GM12878 (cell line): Measurements from ENCODE around the gene EVC. TPM values are rescaled to one million over a fixed set of nuclear protein-coding genes. Genes with fewer than 3 reads are reported as not detected.

Source experiments
- ATAC-seq: fragments of 200-7000 bp; cut with Tn5 transposase; 3 replicates; pipeline ENCODE4 v1.9.1; 2020; ENCODE audit warnings: mild to moderate bottlenecking, moderate library complexity
- BruUV-seq: library from RNA; stranded (reverse); fragments of 400-500 nt; replicated peaks from 2 replicates; lab custom pipeline; 2021; lab: Mats Ljungman, UMichigan
- CTCF ChIA-PET: fragments of 300-600 bp; sonication (Branson Sonifier 250); formaldehyde crosslinking; extraction: SDS; loops from one replicate; lab custom pipeline; 2021; ENCODE audit warnings: inconsistent platforms; lab: Yijun Ruan, JAX
- POLR2A ChIA-PET: fragments of 350-600 bp; formaldehyde crosslinking; extraction: SDS; loops from one replicate; lab custom pipeline; 2021; ENCODE audit warnings: inconsistent platforms; lab: Charles Lee
- RAD21 ChIA-PET: fragments of 300-600 bp; sonication (Branson Sonifier 250); formaldehyde crosslinking; loops from one replicate; lab custom pipeline; 2023; ENCODE audit warnings: antibody characterized with exemption; ENCODE audit not compliant: unreplicated experiment; lab: Charles Lee
- SMC1A ChIA-PET: fragments of 300-600 bp; sonication (Branson Sonifier 250); formaldehyde crosslinking; loops from one replicate; lab custom pipeline; 2023; ENCODE audit not compliant: unreplicated experiment, uncharacterized antibody; lab: Charles Lee
- DNase-seq: peaks from one replicate; pipeline ENCODE4 v3.0.0-alpha.2; 2011; ENCODE audit warnings: low read depth, low spot score
- FAIRE-seq: peaks from 3 replicates; lab custom pipeline; 2011; peaks lifted over from hg19 to GRCh38; lab: Jason Lieb, UNC
- H2AFZ ChIP-seq: 2 replicates; pipeline ENCODE4 v1.6.0; 2011; ENCODE audit warnings: low read depth, low read length, control low read depth; ENCODE audit not compliant: control insufficient read depth
- H3K27ac ChIP-seq: 2 replicates; pipeline ENCODE4 v1.5.1; 2011; ENCODE audit warnings: control low read depth; ENCODE audit not compliant: control insufficient read depth, insufficient read depth
- H3K27me3 ChIP-seq, 2 experiments: replicated peaks in 1 of 2; 2 replicates each; pipeline versions ENCODE4 v1.6.0 to v1.6.1; 2011; ENCODE audit warnings: low read length in 1 of 2; ENCODE audit not compliant: control insufficient read depth in 2 of 2, insufficient read depth in 2 of 2
- H3K36me3 ChIP-seq, 2 experiments: 2 replicates each; pipeline ENCODE4 v1.5.1; 2011; ENCODE audit warnings: low read length in 1 of 2; ENCODE audit not compliant: control insufficient read depth in 2 of 2, insufficient read depth in 2 of 2
- H3K4me1 ChIP-seq: 2 replicates; pipeline ENCODE4 v1.6.1; 2011; ENCODE audit warnings: mild to moderate bottlenecking, low read length, moderate library complexity, mixed read lengths; ENCODE audit not compliant: control insufficient read depth, insufficient read depth
- H3K4me2 ChIP-seq: 2 replicates; pipeline ENCODE4 v1.6.0; 2011; ENCODE audit warnings: control low read depth; ENCODE audit not compliant: control insufficient read depth, insufficient read depth
- H3K4me3 ChIP-seq: fragments of 200-600 bp; sonication (generic); 2 replicates; pipeline ENCODE4 v1.5.1; 2016
- H3K79me2 ChIP-seq: 2 replicates; pipeline ENCODE4 v1.6.0; 2011; ENCODE audit warnings: low read length; ENCODE audit not compliant: control insufficient read depth, insufficient read depth
- H3K9ac ChIP-seq: 2 replicates; pipeline ENCODE4 v1.8.0; 2011; ENCODE audit warnings: low read length, control low read depth, mixed read lengths; ENCODE audit not compliant: control insufficient read depth, insufficient read depth
- H3K9me3 ChIP-seq: replicated peaks from 3 replicates; pipeline ENCODE4 v1.5.1; 2011; ENCODE audit warnings: mild to moderate bottlenecking, low read length; ENCODE audit not compliant: control insufficient read depth, insufficient read depth
- H4K20me1 ChIP-seq: 2 replicates; pipeline ENCODE4 v1.6.0; 2011; ENCODE audit not compliant: control insufficient read depth, insufficient read depth
- BHLHE40 ChIP-seq, 2 experiments: fragments of 450-650 bp in 1 of 2; IDR thresholded peaks; 2 replicates each; pipeline ENCODE4 v1.6.1; 2011 to 2017; ENCODE audit warnings: low read depth in 2 of 2, borderline replicate concordance in 1 of 2, improper control_type of control experiment in 1 of 2, low read length in 1 of 2, mild to moderate bottlenecking in 1 of 2
- CEBPB ChIP-seq, 2 experiments: fragments of 150-350 bp in 1 of 2; IDR thresholded peaks; 2 replicates each; pipeline ENCODE4 v1.6.1; 2012 to 2014; ENCODE audit warnings: low read depth in 2 of 2, low read length in 2 of 2, borderline replicate concordance in 1 of 2, inconsistent platforms in 1 of 2
- CREB1 ChIP-seq: IDR thresholded peaks from 2 replicates; pipeline ENCODE4 v1.6.1; 2012; ENCODE audit warnings: low read depth, mild to moderate bottlenecking, inconsistent platforms
- ETV6 ChIP-seq, 2 experiments: fragments of 450-650 bp in 1 of 2; IDR thresholded peaks in 1 of 2; conservative IDR thresholded peaks in 1 of 2; 2 replicates each; pipeline ENCODE4 v1.6.1; 2014; ENCODE audit warnings: antibody characterized with exemption in 1 of 2, borderline replicate concordance in 1 of 2, low read depth in 1 of 2, mild to moderate bottlenecking in 1 of 2, moderate library complexity in 1 of 2
- HDGF ChIP-seq: fragments of 450-650 bp; IDR thresholded peaks from 2 replicates; pipeline ENCODE4 v1.6.1; 2016; ENCODE audit warnings: antibody characterized with exemption
- JUND ChIP-seq: IDR thresholded peaks from 2 replicates; pipeline ENCODE4 v1.6.1; 2012; ENCODE audit warnings: low read depth, mild to moderate bottlenecking, low read length, improper control_type of control experiment, moderate library complexity
- MTA3 ChIP-seq: IDR thresholded peaks from 2 replicates; pipeline ENCODE4 v1.6.1; 2012; ENCODE audit warnings: low read length, inconsistent platforms, borderline replicate concordance
- NBN ChIP-seq: fragments of 450-650 bp; IDR thresholded peaks from 2 replicates; pipeline ENCODE4 v1.6.1; 2016
- NFIC ChIP-seq: IDR thresholded peaks from 2 replicates; pipeline ENCODE4 v1.6.1; 2012; ENCODE audit warnings: low read depth, mild to moderate bottlenecking, inconsistent platforms, low read length, moderate library complexity
- NR2F1 ChIP-seq: fragments of 450-650 bp; conservative IDR thresholded peaks from 2 replicates; pipeline ENCODE4 v1.6.1; 2017; ENCODE audit warnings: mild to moderate bottlenecking
- SP1 ChIP-seq: IDR thresholded peaks from one replicate; pipeline ENCODE4 v1.6.1; 2011; ENCODE audit warnings: low read depth, low read length
- STAT1 ChIP-seq: fragments of 450-650 bp; conservative IDR thresholded peaks from 2 replicates; pipeline ENCODE4 v1.6.1; 2014; ENCODE audit warnings: antibody characterized with exemption, mild to moderate bottlenecking
- WGBS: methylation state at CpG from one replicate; pipeline ENCODE4 v1.1.6; 2016; ENCODE audit warnings: low lambda C conversion rate; ENCODE audit not compliant: insufficient replicate concordance, insufficient coverage; ENCODE audit errors: missing lambda C conversion rate; 5-methylcytosine and 5-hydroxymethylcytosine counted together
- in situ Hi-C: fragments of 300-500 bp; cut with MboI; formaldehyde crosslinking; loops from 9 replicates; pipeline ENCODE4 v1.14.3; 2018; ENCODE audit warnings: mixed read lengths
- intact Hi-C: fragments of 100-400 bp; cut with micrococcal nuclease; formaldehyde crosslinking; loops from one replicate; pipeline ENCODE4 v1.14.2; 2022; ENCODE audit not compliant: unreplicated experiment
- polyA plus RNA-seq, 11 experiments: library from polyadenylated mRNA; depleted of rRNA in 4 of 11; unstranded in 6 of 11; stranded (reverse) in 5 of 11; fragments of >200 nt; fragmentation: Nextera tagmentation in 4 of 11; fragmentation: Illumina TruSeq in 1 of 11; extraction: Ambion mirVana in 4 of 11; extraction: Trizol in 1 of 11; gene quantifications; 1 replicate in 1 of 11; 2 replicates in 10 of 11; pipeline versions ENCODE4 v1.2.1 to v1.2.3, GENCODE V29; 2011 to 2016; ENCODE audit warnings: inconsistent platforms in 2 of 11, missing spikeins in 2 of 11, low read depth in 1 of 11
- total RNA-seq, 4 experiments: library from RNA; depleted of rRNA in 3 of 4; stranded (reverse); fragments of >200 nt in 3 of 4; fragmentation: Illumina TruSeq in 1 of 4; extraction: Trizol in 1 of 4; gene quantifications; 2 replicates each; pipeline versions ENCODE4 v1.2.1 to v1.2.3, GENCODE V29; 2013 to 2021
- TF ChIP-seq, protein P1 (sequence below): IDR thresholded peaks from 2 replicates; pipeline ENCODE4 v1.6.1; 2011; ENCODE audit warnings: mild to moderate bottlenecking, low read depth, low read length, moderate library complexity; ENCODE audit not compliant: insufficient replicate concordance
- TF ChIP-seq, protein P2 (sequence below): IDR thresholded peaks from 2 replicates; pipeline ENCODE4 v1.6.1; 2012; ENCODE audit warnings: improper control_type of control experiment, low read depth, low read length; ENCODE audit not compliant: insufficient replicate concordance
- TF ChIP-seq, protein P3 (sequence below): fragments of 450-650 bp; formaldehyde crosslinking; IDR thresholded peaks from 2 replicates; pipeline ENCODE4 v1.5.0; 2022; ENCODE audit warnings: mild to moderate bottlenecking, missing genetic modification characterization

EVC gene
- total and polyA plus RNA-seq, 10 of the 15 experiments (the other 5 are each of a cell fraction or from before 2014, with no cell fraction given): 0.87 to 55.9 (median 15.6) TPM

DNA sequence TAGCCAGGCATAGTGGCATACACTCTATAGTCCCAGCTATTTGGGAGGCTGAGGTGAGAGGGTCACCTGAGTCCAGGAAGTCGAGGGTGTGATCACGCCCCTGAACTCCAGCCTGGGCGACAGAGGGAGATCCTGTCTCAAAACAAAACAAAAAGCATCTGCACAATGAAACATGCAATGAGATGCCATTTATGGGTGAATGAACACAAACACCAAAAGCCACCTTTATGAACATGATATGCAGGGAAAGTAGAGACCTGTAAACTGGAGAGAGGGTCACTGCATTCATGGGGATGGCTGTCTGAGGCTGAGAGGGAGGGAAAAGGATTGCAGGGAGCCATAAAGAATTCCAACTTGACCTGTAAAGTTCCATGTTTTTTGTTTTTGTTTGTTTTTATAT is 70.7 kb downstream of the EVC start:
- Histone ChIP-seq H3K4me2 (no peak overlapping the region), H3K27me3 (no peaks in the 10 kb centered on the region), H3K4me1 (no peaks in the 10 kb centered on the region), H3K9ac (no peak overlapping the region), H3K79me2 (no peaks in the 10 kb centered on the region), H3K4me3 (no peak overlapping the region), H2AFZ (no peak overlapping the region), H3K36me3 (peaks cover 2 to 8% of the 10 kb centered on the region in 2 experiments; a peak in 1 of 4 replicates), H4K20me1 (no peaks in the 10 kb centered on the region), H3K27ac (no peak overlapping the region), H3K9me3 (peaks cover 4% of the 10 kb centered on the region; the same call in 2 of the 3 replicates)
- in situ Hi-C loops (no loop called here), intact Hi-C loops (no loop called here)
- ATAC-seq: no peak
- CTCF ChIA-PET: interaction anchor here (0.6 kb wide), 1 partner anchor 785 kb away, joined by 3 read pairs; no protein-coding TSS in a partner anchor
- no TSS peak for BruUV-seq
- RAD21 ChIA-PET: no interaction called here
- POLR2A ChIA-PET: no interaction called here
- SMC1A ChIA-PET: interaction anchor here (1.1 kb wide), 1 partner anchor 9 kb away, joined by 3 read pairs; no protein-coding TSS in a partner anchor
- no peak for DNase-seq
- 0% methylated on average over 3 of the region's 3 CpGs for WGBS
- FAIRE-seq: no peak
- TF ChIP-seq SP1: no peak
- TF ChIP-seq, protein P1, sequence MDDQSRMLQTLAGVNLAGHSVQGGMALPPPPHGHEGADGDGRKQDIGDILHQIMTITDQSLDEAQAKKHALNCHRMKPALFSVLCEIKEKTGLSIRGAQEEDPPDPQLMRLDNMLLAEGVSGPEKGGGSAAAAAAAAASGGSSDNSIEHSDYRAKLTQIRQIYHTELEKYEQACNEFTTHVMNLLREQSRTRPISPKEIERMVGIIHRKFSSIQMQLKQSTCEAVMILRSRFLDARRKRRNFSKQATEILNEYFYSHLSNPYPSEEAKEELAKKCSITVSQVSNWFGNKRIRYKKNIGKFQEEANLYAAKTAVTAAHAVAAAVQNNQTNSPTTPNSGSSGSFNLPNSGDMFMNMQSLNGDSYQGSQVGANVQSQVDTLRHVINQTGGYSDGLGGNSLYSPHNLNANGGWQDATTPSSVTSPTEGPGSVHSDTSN: no peak
- TF ChIP-seq ETV6 (conservative IDR thresholded peaks at IDR 0.05 in 1 of 2, IDR thresholded peaks at IDR 0.05 in 1 of 2; ENCODE audit: borderline replicate concordance in 1 of 2, low read depth in 1 of 2): no peak
- no peak for TF ChIP-seq CEBPB (IDR thresholded peaks at IDR 0.05; ENCODE audit: borderline replicate concordance in 1 of 2, low read depth in 2 of 2, low read length in 2 of 2)
- TF ChIP-seq NFIC: no peak
- no peak for TF ChIP-seq NR2F1
- TF ChIP-seq, protein P2, sequence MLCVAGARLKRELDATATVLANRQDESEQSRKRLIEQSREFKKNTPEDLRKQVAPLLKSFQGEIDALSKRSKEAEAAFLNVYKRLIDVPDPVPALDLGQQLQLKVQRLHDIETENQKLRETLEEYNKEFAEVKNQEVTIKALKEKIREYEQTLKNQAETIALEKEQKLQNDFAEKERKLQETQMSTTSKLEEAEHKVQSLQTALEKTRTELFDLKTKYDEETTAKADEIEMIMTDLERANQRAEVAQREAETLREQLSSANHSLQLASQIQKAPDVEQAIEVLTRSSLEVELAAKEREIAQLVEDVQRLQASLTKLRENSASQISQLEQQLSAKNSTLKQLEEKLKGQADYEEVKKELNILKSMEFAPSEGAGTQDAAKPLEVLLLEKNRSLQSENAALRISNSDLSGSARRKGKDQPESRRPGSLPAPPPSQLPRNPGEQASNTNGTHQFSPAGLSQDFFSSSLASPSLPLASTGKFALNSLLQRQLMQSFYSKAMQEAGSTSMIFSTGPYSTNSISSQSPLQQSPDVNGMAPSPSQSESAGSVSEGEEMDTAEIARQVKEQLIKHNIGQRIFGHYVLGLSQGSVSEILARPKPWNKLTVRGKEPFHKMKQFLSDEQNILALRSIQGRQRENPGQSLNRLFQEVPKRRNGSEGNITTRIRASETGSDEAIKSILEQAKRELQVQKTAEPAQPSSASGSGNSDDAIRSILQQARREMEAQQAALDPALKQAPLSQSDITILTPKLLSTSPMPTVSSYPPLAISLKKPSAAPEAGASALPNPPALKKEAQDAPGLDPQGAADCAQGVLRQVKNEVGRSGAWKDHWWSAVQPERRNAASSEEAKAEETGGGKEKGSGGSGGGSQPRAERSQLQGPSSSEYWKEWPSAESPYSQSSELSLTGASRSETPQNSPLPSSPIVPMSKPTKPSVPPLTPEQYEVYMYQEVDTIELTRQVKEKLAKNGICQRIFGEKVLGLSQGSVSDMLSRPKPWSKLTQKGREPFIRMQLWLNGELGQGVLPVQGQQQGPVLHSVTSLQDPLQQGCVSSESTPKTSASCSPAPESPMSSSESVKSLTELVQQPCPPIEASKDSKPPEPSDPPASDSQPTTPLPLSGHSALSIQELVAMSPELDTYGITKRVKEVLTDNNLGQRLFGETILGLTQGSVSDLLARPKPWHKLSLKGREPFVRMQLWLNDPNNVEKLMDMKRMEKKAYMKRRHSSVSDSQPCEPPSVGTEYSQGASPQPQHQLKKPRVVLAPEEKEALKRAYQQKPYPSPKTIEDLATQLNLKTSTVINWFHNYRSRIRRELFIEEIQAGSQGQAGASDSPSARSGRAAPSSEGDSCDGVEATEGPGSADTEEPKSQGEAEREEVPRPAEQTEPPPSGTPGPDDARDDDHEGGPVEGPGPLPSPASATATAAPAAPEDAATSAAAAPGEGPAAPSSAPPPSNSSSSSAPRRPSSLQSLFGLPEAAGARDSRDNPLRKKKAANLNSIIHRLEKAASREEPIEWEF: no peak
- no peak for TF ChIP-seq JUND
- TF ChIP-seq MTA3: no peak
- TF ChIP-seq STAT1: no peak
- no peak for TF ChIP-seq BHLHE40 (IDR thresholded peaks at IDR 0.05; ENCODE audit: borderline replicate concordance in 1 of 2, low read depth in 2 of 2, low read length in 1 of 2)
- TF ChIP-seq, protein P3, sequence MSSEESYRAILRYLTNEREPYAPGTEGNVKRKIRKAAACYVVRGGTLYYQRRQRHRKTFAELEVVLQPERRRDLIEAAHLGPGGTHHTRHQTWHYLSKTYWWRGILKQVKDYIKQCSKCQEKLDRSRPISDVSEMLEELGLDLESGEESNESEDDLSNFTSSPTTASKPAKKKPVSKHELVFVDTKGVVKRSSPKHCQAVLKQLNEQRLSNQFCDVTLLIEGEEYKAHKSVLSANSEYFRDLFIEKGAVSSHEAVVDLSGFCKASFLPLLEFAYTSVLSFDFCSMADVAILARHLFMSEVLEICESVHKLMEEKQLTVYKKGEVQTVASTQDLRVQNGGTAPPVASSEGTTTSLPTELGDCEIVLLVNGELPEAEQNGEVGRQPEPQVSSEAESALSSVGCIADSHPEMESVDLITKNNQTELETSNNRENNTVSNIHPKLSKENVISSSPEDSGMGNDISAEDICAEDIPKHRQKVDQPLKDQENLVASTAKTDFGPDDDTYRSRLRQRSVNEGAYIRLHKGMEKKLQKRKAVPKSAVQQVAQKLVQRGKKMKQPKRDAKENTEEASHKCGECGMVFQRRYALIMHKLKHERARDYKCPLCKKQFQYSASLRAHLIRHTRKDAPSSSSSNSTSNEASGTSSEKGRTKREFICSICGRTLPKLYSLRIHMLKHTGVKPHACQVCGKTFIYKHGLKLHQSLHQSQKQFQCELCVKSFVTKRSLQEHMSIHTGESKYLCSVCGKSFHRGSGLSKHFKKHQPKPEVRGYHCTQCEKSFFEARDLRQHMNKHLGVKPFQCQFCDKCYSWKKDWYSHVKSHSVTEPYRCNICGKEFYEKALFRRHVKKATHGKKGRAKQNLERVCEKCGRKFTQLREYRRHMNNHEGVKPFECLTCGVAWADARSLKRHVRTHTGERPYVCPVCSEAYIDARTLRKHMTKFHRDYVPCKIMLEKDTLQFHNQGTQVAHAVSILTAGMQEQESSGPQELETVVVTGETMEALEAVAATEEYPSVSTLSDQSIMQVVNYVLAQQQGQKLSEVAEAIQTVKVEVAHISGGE: no peak
- TF ChIP-seq CREB1: no peak
- TF ChIP-seq NBN: no peak
- no peak for TF ChIP-seq HDGF
